Measurements from ENCODE around the gene NPR3.

Gene NPR3

DNA sequence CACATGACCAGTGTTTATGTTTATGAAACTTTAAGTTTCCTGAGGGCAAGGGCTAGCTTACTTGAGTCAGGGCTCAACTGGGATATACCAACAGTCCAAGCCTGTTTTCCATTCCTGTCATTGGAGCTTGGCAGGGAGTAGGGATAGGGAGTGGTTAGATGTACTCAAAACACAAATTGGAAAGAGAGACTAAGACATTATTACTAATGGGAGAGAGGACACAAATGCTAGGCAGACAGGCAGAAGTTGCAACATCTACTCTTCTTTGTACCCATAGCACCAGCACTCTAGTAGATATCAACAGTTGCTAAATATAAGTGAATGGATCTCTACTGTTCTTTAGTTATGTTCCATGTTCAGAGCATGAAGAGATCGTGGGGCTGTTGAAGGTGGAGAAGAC, 62.8 kb downstream of the NPR3 start:
- TF ChIP-seq, protein P1, sequence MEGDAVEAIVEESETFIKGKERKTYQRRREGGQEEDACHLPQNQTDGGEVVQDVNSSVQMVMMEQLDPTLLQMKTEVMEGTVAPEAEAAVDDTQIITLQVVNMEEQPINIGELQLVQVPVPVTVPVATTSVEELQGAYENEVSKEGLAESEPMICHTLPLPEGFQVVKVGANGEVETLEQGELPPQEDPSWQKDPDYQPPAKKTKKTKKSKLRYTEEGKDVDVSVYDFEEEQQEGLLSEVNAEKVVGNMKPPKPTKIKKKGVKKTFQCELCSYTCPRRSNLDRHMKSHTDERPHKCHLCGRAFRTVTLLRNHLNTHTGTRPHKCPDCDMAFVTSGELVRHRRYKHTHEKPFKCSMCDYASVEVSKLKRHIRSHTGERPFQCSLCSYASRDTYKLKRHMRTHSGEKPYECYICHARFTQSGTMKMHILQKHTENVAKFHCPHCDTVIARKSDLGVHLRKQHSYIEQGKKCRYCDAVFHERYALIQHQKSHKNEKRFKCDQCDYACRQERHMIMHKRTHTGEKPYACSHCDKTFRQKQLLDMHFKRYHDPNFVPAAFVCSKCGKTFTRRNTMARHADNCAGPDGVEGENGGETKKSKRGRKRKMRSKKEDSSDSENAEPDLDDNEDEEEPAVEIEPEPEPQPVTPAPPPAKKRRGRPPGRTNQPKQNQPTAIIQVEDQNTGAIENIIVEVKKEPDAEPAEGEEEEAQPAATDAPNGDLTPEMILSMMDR (IDR thresholded peaks at IDR 0.05; ENCODE audit: low read depth, low read length), result no peak
- DNase-seq (ENCODE audit: extremely low read depth, low read depth), result no peak

DNA sequence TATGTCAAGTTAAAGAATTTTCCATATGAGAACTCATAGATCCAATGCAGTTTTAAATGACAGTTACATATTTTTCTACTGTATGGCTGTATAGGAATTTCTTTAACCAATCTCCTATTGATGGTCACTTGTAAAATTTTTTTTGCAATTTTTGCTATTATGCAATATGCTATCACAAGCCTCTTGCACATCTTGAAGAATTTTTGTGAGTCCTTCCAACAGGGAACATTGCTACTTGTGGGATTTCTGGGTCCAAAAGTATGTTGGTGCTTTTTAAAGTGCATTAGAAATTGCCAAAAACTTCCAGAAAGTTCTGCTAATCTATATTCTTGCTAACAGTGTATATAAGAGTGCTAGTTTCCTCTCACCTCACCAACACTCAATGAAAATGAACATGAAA, 65.1 kb downstream of the NPR3 start:
- TF ChIP-seq, protein P1 (IDR thresholded peaks at IDR 0.05; ENCODE audit: low read depth, low read length), result no peak
- DNase-seq (ENCODE audit: extremely low read depth, low read depth), result no peak

DNA sequence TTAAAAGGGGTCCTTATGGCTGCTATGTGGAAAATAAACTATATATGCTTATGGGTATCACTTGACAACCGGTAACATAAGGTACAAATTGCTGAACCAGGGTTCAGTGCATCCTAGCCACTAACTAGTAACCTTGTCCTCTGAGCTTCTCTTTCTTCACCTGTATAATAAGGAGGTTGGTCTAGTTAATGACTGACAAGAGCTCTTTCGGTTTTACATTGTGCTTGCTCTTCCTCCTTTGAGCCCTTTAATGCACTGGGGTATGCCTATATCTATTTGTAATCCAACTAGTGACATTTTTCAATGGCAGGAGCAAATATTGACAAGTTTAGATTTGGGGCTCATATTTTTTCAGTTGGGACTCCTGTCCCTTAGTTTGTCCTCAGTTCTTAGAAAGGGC, 66.1 kb downstream of the NPR3 start:
- TF ChIP-seq, protein P1 (IDR thresholded peaks at IDR 0.05; ENCODE audit: low read depth, low read length), result no peak
- no peak for DNase-seq (ENCODE audit: extremely low read depth, low read depth)

DNA sequence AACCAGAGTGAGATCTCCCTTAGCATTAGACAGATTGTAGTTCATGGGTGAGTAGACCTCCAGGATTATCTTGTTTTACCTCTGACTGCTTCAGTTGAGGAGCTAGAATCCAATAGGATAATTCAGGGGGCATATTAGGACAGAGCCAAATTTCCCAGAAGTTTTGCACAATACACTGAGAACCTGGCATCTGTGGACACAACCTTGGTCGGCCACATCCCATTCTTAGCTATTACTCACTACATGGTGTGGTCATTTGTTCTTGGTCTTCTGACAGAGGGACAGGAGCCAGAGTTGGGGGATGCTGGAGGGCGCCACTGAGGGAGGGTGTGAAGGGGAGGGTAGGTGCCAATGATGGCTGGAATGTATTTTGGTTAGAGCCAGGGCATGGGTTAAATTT, 66.6 kb downstream of the NPR3 start:
- DNase-seq (ENCODE audit: extremely low read depth, low read depth), result no peak
- TF ChIP-seq, protein P1 (IDR thresholded peaks at IDR 0.05; ENCODE audit: low read depth, low read length), result no peak

DNA sequence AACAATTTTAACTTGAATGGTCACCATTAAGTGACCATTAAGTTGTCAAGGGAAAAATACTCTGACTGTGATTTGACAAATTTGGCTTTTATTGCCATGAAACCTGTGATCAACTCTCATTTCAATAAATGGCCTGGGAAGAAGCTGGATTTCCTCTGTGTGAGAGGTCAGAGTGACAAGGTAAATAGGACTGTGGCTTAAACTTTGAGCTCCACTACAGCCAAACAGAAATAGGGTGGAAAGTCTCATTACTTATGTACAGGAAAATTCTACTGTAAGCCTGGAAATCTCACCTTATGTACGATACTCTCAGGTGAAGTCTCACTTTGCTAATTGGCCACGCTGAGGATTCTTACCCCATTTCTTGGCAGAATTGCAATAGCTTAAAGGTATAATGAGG, 67.3 kb downstream of the NPR3 start:
- TF ChIP-seq, protein P1 (IDR thresholded peaks at IDR 0.05; ENCODE audit: low read depth, low read length), result no peak
- DNase-seq (ENCODE audit: extremely low read depth, low read depth), result no peak

DNA sequence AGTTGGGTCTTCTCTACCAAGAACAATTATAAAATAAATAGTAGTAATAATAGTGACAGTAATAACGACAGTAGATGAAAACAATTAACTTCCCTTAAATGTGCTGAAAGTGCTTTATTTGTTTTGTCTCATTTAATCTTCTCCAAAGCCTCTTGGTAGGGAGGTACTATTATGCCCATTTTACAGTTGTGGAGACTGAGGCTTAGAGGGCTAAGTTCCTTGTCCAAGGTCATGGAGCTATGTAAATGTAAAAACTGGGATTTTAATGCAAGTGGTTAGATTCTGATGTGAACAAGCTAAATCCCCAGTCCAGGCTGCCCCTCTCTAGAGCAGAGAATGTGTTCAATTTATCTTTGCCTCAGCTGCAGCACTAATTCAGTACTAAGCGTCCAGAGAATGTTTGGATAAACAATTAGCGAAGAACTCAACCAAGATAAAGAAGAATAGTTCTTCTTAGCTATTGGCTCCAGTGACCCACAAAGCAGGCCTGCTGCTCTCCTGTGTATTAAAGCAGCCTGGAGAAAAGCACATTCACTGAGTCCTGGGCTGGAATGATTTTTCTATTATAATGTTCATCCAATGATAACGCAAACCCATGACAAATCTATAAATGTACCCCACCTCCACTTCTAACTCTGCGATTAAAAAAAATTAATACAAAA, 68.8 kb downstream of the NPR3 start:
- no peak for DNase-seq (ENCODE audit: extremely low read depth, low read depth)
- TF ChIP-seq, protein P1 (IDR thresholded peaks at IDR 0.05; ENCODE audit: low read depth, low read length), result no peak

DNA sequence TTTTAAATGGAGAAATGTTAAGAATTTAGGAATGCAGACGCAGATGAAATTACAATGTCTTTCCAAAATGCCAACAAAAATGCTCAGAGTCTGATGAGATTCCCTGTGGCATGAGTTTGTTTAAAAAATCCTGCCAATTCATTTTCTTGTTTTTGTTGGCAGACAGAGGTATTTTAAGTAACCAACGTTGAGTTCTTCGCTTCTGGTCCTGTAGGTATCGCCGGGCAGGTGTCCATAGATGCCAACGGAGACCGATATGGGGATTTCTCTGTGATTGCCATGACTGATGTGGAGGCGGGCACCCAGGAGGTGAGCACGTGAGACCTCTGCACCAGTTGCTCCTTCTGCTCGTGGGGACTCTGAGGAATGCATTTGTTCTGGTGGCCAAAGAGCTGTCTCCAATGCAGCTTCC, 69.4 kb downstream of the NPR3 start:
- DNase-seq (ENCODE audit: extremely low read depth, low read depth), result no peak
- TF ChIP-seq, protein P1 (IDR thresholded peaks at IDR 0.05; ENCODE audit: low read depth, low read length), result no peak
